Activated CD8-positive, alpha-beta memory T cell treated with anti-CD3 and anti-CD28 coated beads, Interleukin-2, amount 10 ng/mL, durations not matched to agents 7 days and 5 days (primary cell): Measurements from ENCODE around the gene TP53AIP1. TPM values are rescaled to one million over a fixed set of nuclear protein-coding genes. Genes with fewer than 3 reads are reported as not detected.

Experiments used
- ATAC-seq: fragments of 150-1000 bp; cut with Tn5 transposase; one replicate; pipeline ENCODE4 v1.10.0; 2021; ENCODE audit warnings: moderate library complexity
- CTCF ChIA-PET: fragments of 350-600 bp; sonication (Branson Sonifier 250); formaldehyde crosslinking; loops from one replicate; lab custom pipeline; 2021; ENCODE audit warnings: antibody characterized with exemption; lab: Charles Lee
- DNase-seq: peaks from one replicate; pipeline ENCODE4 v3.0.0-alpha.2; 2020
- H3K27ac Mint-ChIP-seq: one replicate; pipeline ENCODE4 v1.8.0; 2021; ENCODE audit warnings: mild to moderate bottlenecking, mixed read lengths
- H3K27me3 Mint-ChIP-seq: one replicate; pipeline ENCODE4 v1.8.0; 2021; ENCODE audit warnings: mixed read lengths
- H3K36me3 Mint-ChIP-seq: one replicate; pipeline ENCODE4 v1.8.0; 2021; ENCODE audit warnings: mild to moderate bottlenecking, mixed read lengths
- H3K4me1 Mint-ChIP-seq: one replicate; pipeline ENCODE4 v1.8.0; 2021; ENCODE audit warnings: mixed read lengths
- H3K4me3 Mint-ChIP-seq: one replicate; pipeline ENCODE4 v1.8.0; 2021; ENCODE audit warnings: mild to moderate bottlenecking, moderate library complexity, mixed read lengths
- H3K9me3 Mint-ChIP-seq: one replicate; pipeline ENCODE4 v1.8.0; 2022; ENCODE audit warnings: low read depth, mixed read lengths
- total RNA-seq, 2 experiments: library from RNA; stranded (reverse); gene quantifications; one replicate each; pipeline ENCODE4 v1.2.3, GENCODE V29; 2021

The TP53AIP1 gene
- total RNA-seq, 2 experiments from 2014 or later, result not detected

DNA sequence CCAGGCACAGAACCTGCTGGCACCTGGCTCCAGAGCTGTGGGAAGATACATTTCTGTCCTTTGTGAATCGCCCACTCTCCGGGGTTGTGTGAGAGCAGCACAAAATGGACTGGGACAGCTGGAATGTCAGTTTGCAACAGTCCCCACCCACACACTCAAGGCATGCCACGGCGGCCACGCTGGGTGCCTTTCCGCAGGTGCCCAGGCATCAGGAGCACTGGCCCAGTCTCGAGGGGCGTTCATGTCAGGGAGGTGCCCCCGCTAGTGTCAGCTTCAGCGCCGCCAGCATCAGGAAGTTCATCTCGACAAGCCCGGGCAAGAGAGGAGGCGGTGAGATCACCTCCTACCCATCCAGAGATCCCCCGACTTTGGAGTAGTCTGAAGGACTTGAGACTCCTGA is 2.1 kb downstream of the TP53AIP1 start:
- Mint-ChIP-seq H3K4me1 (no peaks in the 10 kb centered on the region), H3K36me3 (no peaks in the 10 kb centered on the region), H3K9me3 (no peaks in the 10 kb centered on the region), H3K27me3 (peaks cover 11% of the 10 kb centered on the region), H3K27ac (no peak overlapping the region), H3K4me3 (no peak overlapping the region)
- no peak for ATAC-seq
- CTCF ChIA-PET, result no interaction called here
- DNase-seq, result no peak

DNA sequence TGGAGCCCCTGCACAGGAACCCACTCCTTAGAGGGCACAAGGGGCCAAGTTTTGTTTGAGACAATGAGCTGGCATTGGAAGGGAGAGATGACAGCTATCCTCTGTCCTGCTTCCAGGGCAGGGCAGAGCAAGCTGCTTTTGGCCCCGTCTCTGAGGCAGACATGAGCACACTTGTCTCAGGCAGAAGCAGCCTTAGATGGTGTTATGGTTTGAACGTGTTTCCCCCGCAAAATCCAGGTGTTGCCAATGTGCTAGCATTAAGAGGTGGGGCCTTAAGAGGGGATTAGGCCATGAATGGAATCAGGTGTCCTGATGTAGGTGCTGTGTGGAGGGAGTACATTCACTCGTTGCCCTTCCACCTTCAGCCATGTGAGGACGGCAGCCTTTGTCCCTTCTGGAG is 2.5 kb downstream of the TP53AIP1 start:
- Mint-ChIP-seq H3K27me3 (peaks cover 9% of the 10 kb centered on the region), H3K36me3 (no peaks in the 10 kb centered on the region), H3K27ac (no peak overlapping the region), H3K4me1 (no peaks in the 10 kb centered on the region), H3K9me3 (no peaks in the 10 kb centered on the region), H3K4me3 (no peak overlapping the region)
- no peak for ATAC-seq
- no peak for DNase-seq
- CTCF ChIA-PET, result no interaction called here

DNA sequence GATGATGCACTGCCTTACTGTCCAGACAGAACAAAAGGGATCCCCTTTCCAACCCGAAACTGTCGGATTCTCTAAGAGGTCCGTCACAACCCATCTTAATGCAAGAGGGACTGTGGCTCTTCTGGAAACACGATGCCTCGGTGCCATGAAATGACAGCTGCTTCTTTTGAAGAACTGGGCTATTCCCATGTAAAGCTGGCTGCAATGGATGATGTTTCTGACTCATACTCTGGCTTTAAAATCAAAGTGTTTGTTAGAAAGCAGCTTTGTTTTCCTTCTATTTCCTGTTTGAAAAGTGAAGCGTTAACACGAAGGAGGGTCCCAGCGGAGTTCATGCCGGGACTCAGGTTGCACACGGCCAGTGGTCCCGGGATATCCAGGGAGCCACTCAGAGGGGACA is 3.1 kb downstream of the TP53AIP1 start:
- Mint-ChIP-seq H3K36me3 (no peaks in the 10 kb centered on the region), H3K27me3 (peaks cover 8% of the 10 kb centered on the region), H3K4me1 (no peaks in the 10 kb centered on the region), H3K9me3 (no peaks in the 10 kb centered on the region), H3K27ac (no peak overlapping the region), H3K4me3 (no peak overlapping the region)
- ATAC-seq, result no peak
- CTCF ChIA-PET, result no interaction called here
- no peak for DNase-seq

DNA sequence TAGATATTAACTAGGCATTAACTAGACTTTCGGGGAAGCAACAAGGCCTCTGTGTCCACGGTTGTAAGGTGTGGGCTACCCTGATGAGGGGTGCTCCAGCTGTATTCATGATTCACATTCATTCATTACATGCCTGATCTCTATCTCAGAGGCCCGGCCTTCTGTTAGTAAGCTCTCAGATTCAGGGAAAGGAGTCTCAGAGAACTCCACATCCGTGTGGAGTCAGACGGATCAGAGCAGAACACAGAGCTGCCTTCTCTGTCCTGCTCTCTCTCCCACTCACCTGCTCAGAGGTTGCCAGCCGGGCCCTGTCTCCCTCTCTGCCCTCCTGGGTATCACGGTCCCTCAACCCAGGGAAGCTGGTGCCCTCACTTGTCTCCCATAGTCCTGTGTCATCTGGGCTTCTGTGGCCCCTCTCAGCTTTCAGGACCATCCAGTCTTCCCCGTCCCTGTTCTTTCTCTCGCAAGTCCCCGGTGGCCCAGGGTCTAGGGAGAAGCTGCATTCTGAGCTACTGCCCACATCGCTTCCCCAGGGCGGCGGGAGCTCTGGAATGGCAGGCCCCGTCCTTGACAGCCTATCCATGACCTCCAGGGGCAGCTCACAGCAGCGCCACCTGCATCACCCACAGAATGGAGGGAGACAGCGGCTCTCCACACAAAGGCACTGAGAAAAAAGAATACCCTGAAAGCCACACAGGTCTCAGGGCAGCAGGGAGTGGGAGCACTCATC is 4.3 kb downstream of the TP53AIP1 start:
- no peaks in the 10 kb centered on the region for H3K4me1 Mint-ChIP-seq
- DNase-seq (no peak), ATAC-seq (no peak)
- H3K36me3 Mint-ChIP-seq, result no peaks in the 10 kb centered on the region
- H3K27me3 Mint-ChIP-seq, result no peaks in the 10 kb centered on the region
- no peak overlapping the region for H3K4me3 Mint-ChIP-seq
- CTCF ChIA-PET, result interaction anchor here (0.6 kb wide), 1 partner anchor 77 kb away, joined by 3 read pairs; no protein-coding TSS in a partner anchor
- no peaks in the 10 kb centered on the region for H3K9me3 Mint-ChIP-seq
- no peak overlapping the region for H3K27ac Mint-ChIP-seq

DNA sequence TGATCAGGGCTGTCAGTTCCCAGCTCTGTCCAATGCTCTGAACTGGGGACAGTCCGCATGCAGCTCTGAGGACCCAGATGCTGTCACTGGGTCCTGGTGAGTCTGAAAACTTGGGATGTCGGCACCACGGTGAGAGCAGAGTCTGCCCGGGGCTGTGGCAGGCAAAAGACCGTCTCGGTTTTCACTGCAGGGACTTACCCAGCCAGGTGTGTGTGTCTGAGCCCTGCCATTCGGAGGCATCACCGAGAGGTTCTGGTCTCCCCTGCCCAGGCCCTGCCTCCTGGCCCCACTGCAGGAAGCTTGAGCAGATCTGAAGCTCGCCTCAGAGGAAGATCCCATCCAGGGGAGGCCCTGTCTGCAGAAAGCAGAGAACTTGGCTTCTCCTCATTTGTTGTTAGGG is 5.2 kb downstream of the TP53AIP1 start:
- no peaks in the 10 kb centered on the region for H3K4me1 Mint-ChIP-seq
- H3K9me3 Mint-ChIP-seq, result no peaks in the 10 kb centered on the region
- no peaks in the 10 kb centered on the region for H3K27me3 Mint-ChIP-seq
- CTCF ChIA-PET, result no interaction called here
- H3K4me3 Mint-ChIP-seq, result no peak overlapping the region
- H3K36me3 Mint-ChIP-seq, result no peaks in the 10 kb centered on the region
- no peak overlapping the region for H3K27ac Mint-ChIP-seq
- DNase-seq (no peak), ATAC-seq (no peak)

DNA sequence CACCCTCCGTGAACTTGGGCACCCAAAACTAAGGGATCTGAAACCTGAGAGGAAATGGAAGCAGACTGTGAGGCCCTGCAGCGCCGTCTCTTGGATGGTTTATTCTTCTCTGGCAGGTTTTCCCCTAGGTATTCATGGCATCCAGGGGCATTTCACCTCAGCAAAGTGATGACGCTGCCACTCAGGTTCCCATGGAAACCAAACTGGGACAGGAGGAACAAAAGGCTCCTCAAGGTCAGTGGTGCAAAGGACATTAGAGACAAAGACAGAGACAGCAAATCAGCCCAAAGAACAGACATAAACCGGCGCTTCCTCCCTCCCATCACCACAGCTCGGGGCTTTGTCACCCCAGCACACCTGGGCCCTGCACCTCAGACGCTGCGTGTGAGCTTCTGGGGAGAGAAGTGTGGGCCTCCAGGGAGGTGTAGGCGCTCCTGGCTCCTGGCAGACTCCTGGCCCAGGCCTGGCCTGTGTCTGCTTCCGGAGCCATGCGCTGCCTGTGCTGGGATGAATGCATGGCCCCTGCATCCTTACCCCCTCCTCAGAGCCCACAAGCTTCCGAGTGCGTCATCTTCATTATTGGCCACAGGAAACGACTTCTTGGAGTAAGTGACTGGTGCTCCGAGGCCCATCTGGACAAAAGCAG is 5.9 kb downstream of the TP53AIP1 start:
- Mint-ChIP-seq H3K4me3 (no peak overlapping the region), H3K9me3 (no peaks in the 10 kb centered on the region), H3K4me1 (no peaks in the 10 kb centered on the region), H3K27me3 (no peaks in the 10 kb centered on the region), H3K36me3 (no peaks in the 10 kb centered on the region), H3K27ac (no peak overlapping the region)
- DNase-seq (no peak), ATAC-seq (no peak)
- CTCF ChIA-PET, result interaction anchor here (0.6 to 1.0 kb wide), 3 partner anchors 12 to 202 kb away, joined by 3 to 4 read pairs (median 3); no protein-coding TSS in a partner anchor

DNA sequence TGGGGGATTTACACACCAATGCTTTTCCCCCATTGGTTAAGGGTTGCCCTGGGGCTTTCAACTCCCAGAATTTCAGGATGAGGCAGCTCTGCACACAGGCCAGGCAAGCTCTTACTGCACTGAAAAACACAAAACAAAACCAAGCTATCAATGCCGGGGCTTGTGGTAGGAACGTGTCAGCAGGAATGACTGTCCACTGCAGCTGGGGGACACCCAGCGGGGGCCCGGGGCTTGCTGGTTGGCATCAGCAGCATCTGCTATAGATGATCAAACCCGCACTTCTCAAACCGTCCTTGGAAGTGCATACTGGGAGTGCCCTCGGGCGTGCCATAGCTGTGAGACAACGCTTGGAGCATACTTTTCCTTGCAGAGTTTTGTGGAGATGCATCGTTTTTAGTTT is 7.7 kb downstream of the TP53AIP1 start:
- DNase-seq, result no peak
- no peak overlapping the region for H3K4me3 Mint-ChIP-seq
- CTCF ChIA-PET, result interaction anchor here (1.4 to 1.8 kb wide), 2 partner anchors 22 to 50 kb away, joined by 3 to 5 read pairs; no protein-coding TSS in a partner anchor
- no peak overlapping the region for H3K27ac Mint-ChIP-seq
- H3K9me3 Mint-ChIP-seq, result no peaks in the 10 kb centered on the region
- no peak for ATAC-seq
- H3K36me3 Mint-ChIP-seq, result no peaks in the 10 kb centered on the region
- H3K4me1 Mint-ChIP-seq, result no peaks in the 10 kb centered on the region
- H3K27me3 Mint-ChIP-seq, result no peaks in the 10 kb centered on the region

DNA sequence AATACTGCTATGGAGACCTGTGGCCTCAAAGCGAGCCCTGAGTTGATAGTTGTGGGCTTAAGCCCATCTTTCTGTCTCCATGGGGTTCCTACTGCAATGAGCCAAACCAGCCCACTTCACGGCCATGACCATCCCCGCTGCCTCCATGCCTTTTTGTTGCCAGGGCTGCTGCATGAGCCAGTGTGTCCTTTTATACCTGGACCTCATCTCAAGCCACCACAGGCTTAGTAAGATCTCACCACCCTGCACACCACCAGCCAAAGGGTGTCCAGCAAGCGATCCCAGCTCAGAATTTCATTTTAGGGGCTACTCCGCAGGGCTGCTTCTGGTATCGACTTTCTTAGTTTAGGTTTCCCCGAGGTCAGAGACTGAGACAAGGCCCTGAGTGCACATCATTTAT is 8.3 kb downstream of the TP53AIP1 start:
- CTCF ChIA-PET, result interaction anchor here (1.4 to 1.8 kb wide), 2 partner anchors 23 to 50 kb away, joined by 3 to 5 read pairs; no protein-coding TSS in a partner anchor
- Mint-ChIP-seq H3K36me3 (no peaks in the 10 kb centered on the region), H3K4me1 (peaks cover under 1% of the 10 kb centered on the region), H3K9me3 (no peaks in the 10 kb centered on the region), H3K27ac (no peak overlapping the region), H3K4me3 (no peak overlapping the region), H3K27me3 (no peaks in the 10 kb centered on the region)
- ATAC-seq (no peak), DNase-seq (no peak)

DNA sequence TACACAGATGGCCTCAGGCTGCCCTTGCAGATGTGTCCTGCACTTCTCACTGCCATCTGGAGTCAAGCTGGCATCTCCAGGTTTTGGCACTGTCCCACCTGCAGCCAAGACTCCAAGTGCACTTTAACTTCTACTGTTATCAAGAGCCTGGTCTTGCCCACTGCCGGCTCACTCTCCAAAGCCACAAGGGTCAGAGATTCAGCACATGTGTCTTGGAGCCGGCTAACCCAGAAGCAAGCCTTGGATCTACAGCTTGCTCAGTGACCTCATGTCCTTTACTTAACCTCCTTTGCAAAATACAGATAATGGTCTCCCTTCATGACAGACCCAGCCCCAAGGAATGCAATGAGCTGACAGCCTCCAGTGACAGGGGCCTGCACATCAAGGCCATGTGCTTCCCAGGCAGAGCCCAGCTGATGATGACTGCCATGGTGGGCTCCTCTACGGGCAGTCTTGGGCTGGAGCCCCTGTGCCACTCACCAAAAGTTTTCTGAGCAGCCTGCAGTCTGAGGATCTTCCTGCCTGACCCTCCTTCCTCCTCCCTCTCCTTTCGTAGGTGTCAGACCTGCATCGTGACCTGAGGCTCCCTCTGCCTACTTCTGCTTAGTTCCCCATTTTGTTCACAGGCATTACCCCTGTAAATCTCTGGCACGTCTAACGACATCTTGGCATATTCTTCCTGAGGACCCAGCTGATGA is 9.0 kb downstream of the TP53AIP1 start:
- Mint-ChIP-seq H3K9me3 (no peaks in the 10 kb centered on the region), H3K27ac (no peak overlapping the region), H3K27me3 (no peaks in the 10 kb centered on the region), H3K4me3 (no peak overlapping the region), H3K4me1 (peaks cover 3% of the 10 kb centered on the region), H3K36me3 (no peaks in the 10 kb centered on the region)
- CTCF ChIA-PET, result no interaction called here
- ATAC-seq (no peak), DNase-seq (no peak)

DNA sequence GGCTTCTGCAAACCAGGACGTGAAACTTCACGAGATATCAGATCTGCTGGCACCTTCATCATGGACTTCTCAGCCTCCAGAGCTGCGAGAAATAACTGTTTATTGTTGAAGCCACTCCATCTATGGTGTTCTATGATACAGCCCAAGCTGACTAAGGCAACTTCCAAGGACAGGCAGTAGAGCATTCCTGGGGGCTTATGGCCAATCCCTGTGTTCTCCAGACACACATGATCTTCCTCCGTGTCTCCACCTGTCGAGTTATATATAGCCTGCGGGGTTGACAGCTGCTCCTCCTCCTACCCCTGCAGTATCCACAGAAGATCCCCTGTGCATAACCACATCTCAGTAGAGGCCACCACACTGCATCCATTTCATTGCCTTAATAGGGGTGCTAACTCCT is 11.0 kb downstream of the TP53AIP1 start:
- H3K9me3 Mint-ChIP-seq, result no peaks in the 10 kb centered on the region
- ATAC-seq (no peak), DNase-seq (no peak)
- no peak overlapping the region for H3K4me3 Mint-ChIP-seq
- H3K27ac Mint-ChIP-seq, result no peak overlapping the region
- peaks cover 4% of the 10 kb centered on the region for H3K27me3 Mint-ChIP-seq
- H3K36me3 Mint-ChIP-seq, result no peaks in the 10 kb centered on the region
- CTCF ChIA-PET, result no interaction called here
- H3K4me1 Mint-ChIP-seq, result peaks cover 12% of the 10 kb centered on the region

DNA sequence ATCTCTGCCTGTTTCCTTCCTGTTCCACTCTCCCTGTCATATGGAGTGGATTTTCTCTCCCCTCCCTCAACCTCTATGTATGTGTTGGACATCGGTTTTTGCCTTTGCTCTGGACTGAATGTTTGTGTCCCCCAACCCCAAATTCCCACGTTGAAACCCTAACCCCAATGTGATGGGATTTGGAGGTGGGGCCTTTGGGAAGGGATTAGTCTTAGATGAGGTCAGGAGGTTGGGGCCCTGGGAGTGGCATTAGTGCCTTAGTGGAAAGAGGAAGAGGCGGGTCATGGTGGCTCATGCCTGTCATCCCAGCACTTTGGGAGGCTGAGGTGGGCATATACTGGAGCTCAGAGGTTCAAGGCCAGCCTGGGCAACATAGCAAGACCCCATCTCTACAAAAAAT is 11.6 kb downstream of the TP53AIP1 start:
- CTCF ChIA-PET, result no interaction called here
- DNase-seq (no peak), ATAC-seq (no peak)
- peaks cover 12% of the 10 kb centered on the region for H3K4me1 Mint-ChIP-seq
- H3K27ac Mint-ChIP-seq, result no peak overlapping the region
- no peak overlapping the region for H3K4me3 Mint-ChIP-seq
- H3K27me3 Mint-ChIP-seq, result peaks cover 7% of the 10 kb centered on the region
- H3K36me3 Mint-ChIP-seq, result no peaks in the 10 kb centered on the region
- no peaks in the 10 kb centered on the region for H3K9me3 Mint-ChIP-seq

DNA sequence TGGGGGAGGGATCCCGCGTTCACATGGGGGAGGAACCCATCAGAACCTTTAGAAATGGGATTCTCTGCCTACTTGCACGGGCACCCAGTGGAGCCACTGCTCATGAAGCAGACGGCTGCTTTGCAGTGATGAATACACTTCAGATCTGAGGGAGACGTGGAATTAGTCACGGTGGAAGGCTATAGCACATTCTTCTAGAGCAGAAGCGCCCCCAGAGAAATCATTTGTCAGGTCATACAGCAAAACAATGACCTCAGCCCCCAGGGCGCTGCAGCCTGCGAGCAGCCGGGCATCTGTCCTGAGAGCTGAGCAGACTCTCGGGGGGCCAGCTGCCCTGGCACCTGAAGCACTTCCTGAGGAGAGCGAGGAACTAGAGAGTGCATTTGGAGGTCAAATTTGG is 12.7 kb downstream of the TP53AIP1 start:
- ATAC-seq (no peak), DNase-seq (no peak)
- H3K36me3 Mint-ChIP-seq, result no peaks in the 10 kb centered on the region
- peaks cover 12% of the 10 kb centered on the region for H3K4me1 Mint-ChIP-seq
- H3K27ac Mint-ChIP-seq, result no peak overlapping the region
- H3K9me3 Mint-ChIP-seq, result no peaks in the 10 kb centered on the region
- H3K4me3 Mint-ChIP-seq, result no peak overlapping the region
- H3K27me3 Mint-ChIP-seq, result peaks cover 7% of the 10 kb centered on the region
- CTCF ChIA-PET, result no interaction called here

DNA sequence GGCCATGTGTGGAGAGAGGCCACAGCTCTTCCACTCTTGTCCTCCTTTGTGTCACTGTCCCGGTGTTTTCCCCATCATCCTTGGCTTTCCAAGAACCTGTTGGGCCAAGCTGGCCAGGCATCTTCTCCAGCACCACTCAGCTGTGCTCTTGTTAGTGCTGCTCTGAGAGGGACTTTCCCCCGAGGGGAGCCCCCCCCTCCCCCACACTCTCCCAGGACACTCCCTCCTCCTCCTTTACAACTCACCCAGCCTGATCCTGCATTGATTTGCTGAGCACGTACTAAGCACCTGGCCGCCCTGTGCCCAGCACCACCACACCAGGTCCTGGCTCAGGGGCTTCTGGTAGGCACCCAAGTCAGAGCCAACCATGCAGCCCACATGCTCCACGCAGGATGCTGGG is 13.2 kb downstream of the TP53AIP1 start:
- CTCF ChIA-PET, result no interaction called here
- no peak for DNase-seq
- no peaks in the 10 kb centered on the region for H3K9me3 Mint-ChIP-seq
- H3K27ac Mint-ChIP-seq, result no peak overlapping the region
- peaks cover 7% of the 10 kb centered on the region for H3K27me3 Mint-ChIP-seq
- H3K36me3 Mint-ChIP-seq, result no peaks in the 10 kb centered on the region
- peaks cover 12% of the 10 kb centered on the region for H3K4me1 Mint-ChIP-seq
- H3K4me3 Mint-ChIP-seq, result no peak overlapping the region
- ATAC-seq, result no peak
